ENCODE results near the gene RNF125.

GRCh38 chr18:32011193-32011592 lies 7.4 kb upstream of the RNF125 start:
- TF ChIP-seq CTCF (IDR thresholded peaks at IDR 0.05 in 8 of 11, conservative IDR thresholded peaks at IDR 0.05 in 3 of 11) = no peak
- TF ChIP-seq POLR2A (IDR thresholded peaks at IDR 0.05) = no peak
